ENCODE measurements around the gene VASN. TPM values are rescaled to one million over a fixed set of nuclear protein-coding genes. Genes with fewer than 3 reads are reported as not detected.

Gene VASN
- total RNA-seq, 2 donors from 2014 or later: 10.4 to 12.1 TPM

DNA sequence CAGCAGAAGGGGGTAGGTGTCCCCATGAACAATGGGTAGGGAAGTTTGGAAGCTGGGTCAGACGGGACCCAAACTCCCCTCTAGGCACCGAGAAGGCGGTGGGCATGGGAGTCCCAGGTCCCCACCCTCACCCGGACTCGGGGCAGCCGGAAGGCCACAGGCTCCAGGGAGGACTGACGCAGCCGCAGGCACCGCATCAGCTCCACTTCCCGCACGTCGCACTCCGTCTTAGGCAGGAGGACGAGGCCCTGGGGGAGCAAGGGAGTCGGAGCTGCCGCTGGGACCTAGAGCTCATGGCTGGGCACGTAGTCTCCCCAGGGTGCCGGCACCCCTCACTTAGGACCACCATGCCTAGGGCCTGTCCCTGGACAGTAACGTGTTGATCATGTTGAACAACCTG is 13.4 kb upstream of the VASN start:
- H3K27me3 ChIP-seq (ENCODE audit: control insufficient read depth, insufficient read depth, low read length, poor library complexity, severe bottlenecking): no peaks in the 10 kb centered on the region
- no peaks in the 10 kb centered on the region for H3K9me3 Mint-ChIP-seq
- no peak overlapping the region for H3K27ac ChIP-seq (ENCODE audit: low read depth, low read length)
- no peak overlapping the region for H3K4me3 Mint-ChIP-seq
- no peaks in the 10 kb centered on the region for H3K27me3 Mint-ChIP-seq (ENCODE audit: insufficient read depth)
- H3K9ac ChIP-seq (ENCODE audit: extremely low read depth, low read length, poor library complexity, severe bottlenecking): no peak overlapping the region
- TF ChIP-seq, protein P1, sequence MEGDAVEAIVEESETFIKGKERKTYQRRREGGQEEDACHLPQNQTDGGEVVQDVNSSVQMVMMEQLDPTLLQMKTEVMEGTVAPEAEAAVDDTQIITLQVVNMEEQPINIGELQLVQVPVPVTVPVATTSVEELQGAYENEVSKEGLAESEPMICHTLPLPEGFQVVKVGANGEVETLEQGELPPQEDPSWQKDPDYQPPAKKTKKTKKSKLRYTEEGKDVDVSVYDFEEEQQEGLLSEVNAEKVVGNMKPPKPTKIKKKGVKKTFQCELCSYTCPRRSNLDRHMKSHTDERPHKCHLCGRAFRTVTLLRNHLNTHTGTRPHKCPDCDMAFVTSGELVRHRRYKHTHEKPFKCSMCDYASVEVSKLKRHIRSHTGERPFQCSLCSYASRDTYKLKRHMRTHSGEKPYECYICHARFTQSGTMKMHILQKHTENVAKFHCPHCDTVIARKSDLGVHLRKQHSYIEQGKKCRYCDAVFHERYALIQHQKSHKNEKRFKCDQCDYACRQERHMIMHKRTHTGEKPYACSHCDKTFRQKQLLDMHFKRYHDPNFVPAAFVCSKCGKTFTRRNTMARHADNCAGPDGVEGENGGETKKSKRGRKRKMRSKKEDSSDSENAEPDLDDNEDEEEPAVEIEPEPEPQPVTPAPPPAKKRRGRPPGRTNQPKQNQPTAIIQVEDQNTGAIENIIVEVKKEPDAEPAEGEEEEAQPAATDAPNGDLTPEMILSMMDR (conservative IDR thresholded peaks at IDR 0.05): no peak
- no peaks in the 10 kb centered on the region for H3K9me3 ChIP-seq (ENCODE audit: control insufficient read depth, low read length)
- no peak overlapping the region for H3K27ac Mint-ChIP-seq
- no peak overlapping the region for H3K4me3 ChIP-seq (ENCODE audit: low read length)
- peaks cover 2% of the 10 kb centered on the region for H3K4me1 Mint-ChIP-seq
- no peaks in the 10 kb centered on the region for H3K36me3 ChIP-seq (ENCODE audit: control insufficient read depth, insufficient read depth, low read length)
- DNase-seq: no peak
- peaks cover 5% of the 10 kb centered on the region for H3K36me3 Mint-ChIP-seq (ENCODE audit: low read depth)
- H3K4me1 ChIP-seq (ENCODE audit: control insufficient read depth, insufficient read depth, low read length): no peaks in the 10 kb centered on the region
- WGBS, 2 experiments (ENCODE audit: insufficient coverage in 1 of 2, insufficient read length in 1 of 2): 94 to 98% methylated on average over 9 to 19 of the region's 19 CpGs

DNA sequence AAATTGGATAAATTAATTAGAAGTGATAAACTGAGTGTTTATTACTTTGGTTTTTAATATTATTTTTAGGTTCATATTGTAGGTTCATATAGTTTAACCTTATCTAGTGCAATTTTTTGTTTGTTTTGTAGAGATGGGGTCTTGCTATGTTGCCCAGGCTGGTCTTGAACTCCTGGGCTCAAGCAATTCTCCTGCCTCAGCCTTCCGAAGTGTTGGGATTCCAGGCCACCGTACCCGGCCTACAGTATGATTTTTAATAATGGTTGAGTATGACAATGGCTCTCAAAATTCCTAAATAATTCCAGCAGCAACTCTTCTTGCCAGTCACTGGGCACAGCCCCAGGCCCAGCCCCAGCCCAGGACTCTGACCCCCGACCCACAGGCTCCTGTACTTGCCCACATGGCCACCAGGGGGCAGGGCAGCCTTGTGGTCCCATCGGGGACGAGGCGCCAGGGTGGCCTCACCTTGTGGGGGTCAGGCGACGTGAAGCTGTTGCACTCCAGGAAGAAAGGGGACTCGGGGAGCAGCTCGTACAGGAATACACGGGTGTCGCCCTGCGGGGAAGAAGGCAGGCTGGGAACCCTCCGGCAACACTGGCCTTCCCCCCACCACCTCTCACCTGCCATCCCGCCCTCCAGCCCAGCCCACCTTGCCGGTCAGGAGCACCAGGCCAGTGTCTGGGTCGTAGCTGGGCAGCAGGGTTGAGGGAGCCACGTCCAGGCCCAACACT is 12.7 kb upstream of the VASN start:
- no peak overlapping the region for H3K4me3 Mint-ChIP-seq
- H3K9me3 ChIP-seq (ENCODE audit: control insufficient read depth, low read length): no peaks in the 10 kb centered on the region
- TF ChIP-seq, protein P1 (conservative IDR thresholded peaks at IDR 0.05): peak; percentile 99
- peak; percentile 95 for DNase-seq
- H3K9me3 Mint-ChIP-seq: no peaks in the 10 kb centered on the region
- no peak overlapping the region for H3K4me3 ChIP-seq (ENCODE audit: low read length)
- H3K27ac Mint-ChIP-seq: no peak overlapping the region
- H3K4me1 Mint-ChIP-seq: peaks cover 2% of the 10 kb centered on the region
- H3K4me1 ChIP-seq (ENCODE audit: control insufficient read depth, insufficient read depth, low read length): no peaks in the 10 kb centered on the region
- peaks cover 6% of the 10 kb centered on the region for H3K36me3 Mint-ChIP-seq (ENCODE audit: low read depth)
- WGBS, 2 experiments (ENCODE audit: insufficient coverage in 1 of 2, insufficient read length in 1 of 2): 48 to 59% methylated on average over 12 to 19 of the region's 19 CpGs
- H3K27me3 ChIP-seq (ENCODE audit: control insufficient read depth, insufficient read depth, low read length, poor library complexity, severe bottlenecking): no peaks in the 10 kb centered on the region
- H3K27me3 Mint-ChIP-seq (ENCODE audit: insufficient read depth): no peaks in the 10 kb centered on the region
- H3K36me3 ChIP-seq (ENCODE audit: control insufficient read depth, insufficient read depth, low read length): no peaks in the 10 kb centered on the region
- H3K27ac ChIP-seq (ENCODE audit: low read depth, low read length): no peak overlapping the region
- no peak overlapping the region for H3K9ac ChIP-seq (ENCODE audit: extremely low read depth, low read length, poor library complexity, severe bottlenecking)

DNA sequence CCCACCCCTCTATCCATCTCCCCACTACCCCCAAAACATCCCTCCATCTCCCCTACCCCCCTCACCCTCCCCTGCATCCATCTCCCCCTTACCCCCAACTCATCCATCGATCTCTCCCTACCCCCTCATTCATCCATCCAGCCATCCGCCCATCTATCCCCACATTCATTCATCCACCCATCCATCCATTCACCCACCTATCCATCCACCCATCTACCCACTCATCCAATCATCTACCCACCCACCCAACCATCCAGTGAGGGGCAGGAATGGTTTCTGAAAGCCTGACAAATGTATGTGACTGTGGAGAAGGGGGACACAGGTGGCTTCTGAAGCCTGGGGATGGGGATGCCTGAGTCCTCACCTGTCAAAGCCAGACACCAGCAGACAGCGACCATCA is 11.7 kb upstream of the VASN start:
- peaks cover 7% of the 10 kb centered on the region for H3K36me3 Mint-ChIP-seq (ENCODE audit: low read depth)
- peaks cover under 1% of the 10 kb centered on the region for H3K4me1 Mint-ChIP-seq
- Histone ChIP-seq H3K9ac (ENCODE audit: extremely low read depth, low read length, poor library complexity, severe bottlenecking) (no peak overlapping the region), H3K27ac (ENCODE audit: low read depth, low read length) (no peak overlapping the region), H3K4me1 (ENCODE audit: control insufficient read depth, insufficient read depth, low read length) (no peaks in the 10 kb centered on the region), H3K9me3 (ENCODE audit: control insufficient read depth, low read length) (no peaks in the 10 kb centered on the region), H3K4me3 (ENCODE audit: low read length) (no peak overlapping the region), H3K27me3 (ENCODE audit: control insufficient read depth, insufficient read depth, low read length, poor library complexity, severe bottlenecking) (no peaks in the 10 kb centered on the region), H3K36me3 (ENCODE audit: control insufficient read depth, insufficient read depth, low read length) (no peaks in the 10 kb centered on the region)
- H3K27ac Mint-ChIP-seq: no peak overlapping the region
- H3K4me3 Mint-ChIP-seq: no peak overlapping the region
- WGBS, 2 experiments (ENCODE audit: insufficient coverage in 1 of 2, insufficient read length in 1 of 2): 91% methylated on average over 3 of the region's 3 CpGs; no CpG with 5 or more reads in 1 of the 2 experiments
- TF ChIP-seq, protein P1 (conservative IDR thresholded peaks at IDR 0.05): no peak
- no peaks in the 10 kb centered on the region for H3K27me3 Mint-ChIP-seq (ENCODE audit: insufficient read depth)
- no peak for DNase-seq
- H3K9me3 Mint-ChIP-seq: no peaks in the 10 kb centered on the region
